Muscle of leg (tissue), 11 donors: ENCODE results near the gene BTBD8. TPM values are rescaled to one million over a fixed set of nuclear protein-coding genes. Genes with fewer than 3 reads are reported as not detected.

Experiments used
- DNase-seq: peaks from one replicate; pipeline ENCODE4 v3.0.0; 2013
- H3K27ac ChIP-seq: one replicate; pipeline ENCODE4 v1.5.1; 2013; ENCODE audit warnings: mild to moderate bottlenecking, low read length, control low read depth
- H3K27me3 ChIP-seq: one replicate; pipeline ENCODE4 v1.6.1; 2013; ENCODE audit warnings: low read length; ENCODE audit not compliant: control insufficient read depth, insufficient read depth
- H3K36me3 ChIP-seq: one replicate; pipeline ENCODE4 v1.6.1; 2013; ENCODE audit warnings: low read length; ENCODE audit not compliant: control insufficient read depth, insufficient read depth
- H3K4me1 ChIP-seq: one replicate; pipeline ENCODE4 v1.6.1; 2013; ENCODE audit warnings: low read length; ENCODE audit not compliant: control insufficient read depth, insufficient read depth
- H3K4me3 ChIP-seq: one replicate; pipeline ENCODE4 v1.5.1; 2013; ENCODE audit warnings: low read length, control low read depth
- H3K9me3 ChIP-seq: replicated peaks from 2 replicates; pipeline ENCODE4 v1.6.1; 2013; ENCODE audit warnings: low read depth, low read length; ENCODE audit not compliant: control insufficient read depth
- WGBS: methylation state at CpG from one replicate; pipeline ENCODE4 v1.1.5; 2013; ENCODE audit warnings: missing lambda C conversion rate; ENCODE audit not compliant: insufficient coverage; 5-methylcytosine and 5-hydroxymethylcytosine counted together
- polyA plus RNA-seq, 8 donors: library from polyadenylated mRNA; unstranded; fragments of 120-200 nt; gene quantifications; one replicate each; pipeline versions ENCODE4 v1.2.1 to v1.2.3, GENCODE V29; 2013; ENCODE audit warnings: inconsistent platforms in 1 of 8, low replicate concordance in 1 of 8; ENCODE audit not compliant: insufficient read length in 8 of 8, insufficient read depth in 1 of 8
- total RNA-seq: library from RNA; stranded (reverse); fragments of 120-200 nt; gene quantifications from one replicate; pipeline ENCODE4 v1.2.4, GENCODE V29; 2013

BTBD8 gene
- total and polyA plus RNA-seq, 9 donors, result 1.6 to 3.6 (median 2.1) TPM

- Histone ChIP-seq H3K4me1 (no peaks in the 10 kb centered on the region), H3K36me3 (no peaks in the 10 kb centered on the region), H3K4me3 (no peak overlapping the region), H3K27ac (no peak overlapping the region), H3K9me3 (no peaks in the 10 kb centered on the region), H3K27me3 (no peaks in the 10 kb centered on the region)
- no CpG with 5 or more reads among the region's 1 CpG for WGBS
- DNase-seq, result no peak
Observed at GRCh38 chr1:92186081-92186480, 105.9 kb downstream of the BTBD8 start.

- H3K27me3 ChIP-seq, result no peaks in the 10 kb centered on the region
- H3K4me3 ChIP-seq, result no peak overlapping the region
- no peaks in the 10 kb centered on the region for H3K4me1 ChIP-seq
- no peaks in the 10 kb centered on the region for H3K36me3 ChIP-seq
- no peaks in the 10 kb centered on the region for H3K9me3 ChIP-seq
- no peak overlapping the region for H3K27ac ChIP-seq
- DNase-seq, result no peak
- WGBS, result 80% methylated on average over 6 of the region's 7 CpGs
Observed at GRCh38 chr1:92188436-92189255, 108.5 kb downstream of the BTBD8 start.

- Histone ChIP-seq H3K36me3 (no peaks in the 10 kb centered on the region), H3K4me1 (no peaks in the 10 kb centered on the region), H3K4me3 (no peak overlapping the region), H3K27ac (no peak overlapping the region), H3K9me3 (no peaks in the 10 kb centered on the region), H3K27me3 (no peaks in the 10 kb centered on the region)
- WGBS, result no CpG with 5 or more reads among the region's 2 CpGs
- no peak for DNase-seq
Observed at GRCh38 chr1:92191726-92192125, 111.6 kb downstream of the BTBD8 start.

- no peaks in the 10 kb centered on the region for H3K9me3 ChIP-seq
- 96% methylated on average over 2 of the region's 9 CpGs for WGBS
Observed at GRCh38 chr1:92192246-92192645, 112.1 kb downstream of the BTBD8 start.

GRCh38 chr1:92194511-92194910 is 114.4 kb downstream of the BTBD8 start:
- Histone ChIP-seq H3K36me3 (no peaks in the 10 kb centered on the region), H3K9me3 (no peaks in the 10 kb centered on the region), H3K4me3 (no peak overlapping the region), H3K4me1 (no peaks in the 10 kb centered on the region), H3K27ac (no peak overlapping the region), H3K27me3 (no peaks in the 10 kb centered on the region)
- no peak for DNase-seq
- WGBS, result no CpG with 5 or more reads among the region's 1 CpG

More at GRCh38 chr1:92192246-92192645, 112.1 kb downstream of the BTBD8 start:
- Histone ChIP-seq H3K36me3 (no peaks in the 10 kb centered on the region), H3K4me3 (no peak overlapping the region), H3K27me3 (no peaks in the 10 kb centered on the region), H3K4me1 (no peaks in the 10 kb centered on the region), H3K27ac (no peak overlapping the region)
- DNase-seq, result no peak

- 100% methylated on average over 1 of the region's 5 CpGs for WGBS
- H3K4me1 ChIP-seq, result no peaks in the 10 kb centered on the region
- H3K27ac ChIP-seq, result no peak overlapping the region
- H3K36me3 ChIP-seq, result no peaks in the 10 kb centered on the region
- no peak for DNase-seq
- no peak overlapping the region for H3K4me3 ChIP-seq
- H3K9me3 ChIP-seq, result peaks cover 3% of the 10 kb centered on the region
- no peaks in the 10 kb centered on the region for H3K27me3 ChIP-seq
Observed at GRCh38 chr1:92201973-92202372, 121.8 kb downstream of the BTBD8 start.

GRCh38 chr1:92203105-92203504 is 123.0 kb downstream of the BTBD8 start:
- DNase-seq, result no peak
- H3K4me1 ChIP-seq, result no peaks in the 10 kb centered on the region
- no peaks in the 10 kb centered on the region for H3K27me3 ChIP-seq
- no peaks in the 10 kb centered on the region for H3K36me3 ChIP-seq
- no peak overlapping the region for H3K4me3 ChIP-seq
- H3K27ac ChIP-seq, result no peak overlapping the region
- peaks cover 3% of the 10 kb centered on the region for H3K9me3 ChIP-seq

- no peak overlapping the region for H3K27ac ChIP-seq
- H3K36me3 ChIP-seq, result no peaks in the 10 kb centered on the region
- WGBS, result no CpG with 5 or more reads among the region's 2 CpGs
- H3K4me1 ChIP-seq, result no peaks in the 10 kb centered on the region
- DNase-seq, result no peak
- H3K4me3 ChIP-seq, result no peak overlapping the region
- no peaks in the 10 kb centered on the region for H3K27me3 ChIP-seq
- peaks cover 3% of the 10 kb centered on the region for H3K9me3 ChIP-seq
Observed at GRCh38 chr1:92210701-92211100, 130.6 kb downstream of the BTBD8 start.

GRCh38 chr1:92211166-92211565 is 131.0 kb downstream of the BTBD8 start:
- no peak overlapping the region for H3K4me3 ChIP-seq
- H3K27me3 ChIP-seq, result no peaks in the 10 kb centered on the region
- H3K27ac ChIP-seq, result no peak overlapping the region
- no peaks in the 10 kb centered on the region for H3K4me1 ChIP-seq
- H3K9me3 ChIP-seq, result peaks cover 3% of the 10 kb centered on the region
- DNase-seq, result no peak
- no CpG with 5 or more reads among the region's 2 CpGs for WGBS
- H3K36me3 ChIP-seq, result no peaks in the 10 kb centered on the region

- 93% methylated on average over 27 of the region's 27 CpGs for WGBS
- H3K9me3 ChIP-seq, result no peaks in the 10 kb centered on the region
- DNase-seq, result no peak
- no peak within 1 kb of the TSS for H3K27ac ChIP-seq
- no peaks in the 10 kb centered on the region for H3K27me3 ChIP-seq
- no peaks in the 10 kb centered on the region for H3K4me1 ChIP-seq
- no peaks in the 10 kb centered on the region for H3K36me3 ChIP-seq
- H3K4me3 ChIP-seq, result no peak within 1 kb of the TSS
Observed at GRCh38 chr1:92217721-92218120, 137.6 kb downstream of the BTBD8 start, which contains the start of gene C1orf146. C1orf146 (plus strand) TSS chr1:92217915; CDS start chr1:92231421, 13,506 bp downstream.
